K562 (cell line): ENCODE data around the gene LEMD1. TPM values are rescaled to one million over a fixed set of nuclear protein-coding genes. Genes with fewer than 3 reads are reported as not detected.
"Not testable (repeated sequence)": the region's sequence is repeated elsewhere in the genome, so short reads cannot be mapped to it uniquely, and the experiment has no call there.

Experiments used
- ATAC-seq: fragments of 200-7000 bp; cut with Tn5 transposase; 3 replicates; pipeline ENCODE4 v1.9.1; 2020; ENCODE audit warnings: moderate library complexity
- BruUV-seq: library from RNA; stranded (reverse); fragments of 400-500 nt; replicated peaks from 2 replicates; lab custom pipeline; 2021; lab: Mats Ljungman, UMichigan
- CTCF ChIA-PET: fragments of 300-600 bp; formaldehyde crosslinking; extraction: SDS; loops from one replicate; lab custom pipeline; 2021; ENCODE audit warnings: low intra/inter-chr PET ratio; lab: Yijun Ruan, JAX
- POLR2A ChIA-PET: fragments of 300-600, 350-650 bp; sonication (Branson Sonifier 250); formaldehyde crosslinking; extraction: SDS; loops from one replicate; lab custom pipeline; 2021; ENCODE audit warnings: antibody characterized with exemption, inconsistent platforms; lab: Yijun Ruan, JAX
- DNase-seq, 4 experiments: peaks; one replicate each; pipeline versions ENCODE4 v3.0.0 to v3.0.0-alpha.2; 2011 to 2018; ENCODE audit warnings: low spot score in 3 of 4, mixed read lengths in 3 of 4; ENCODE audit errors: extremely low read depth in 1 of 4
- FAIRE-seq: peaks from 2 replicates; lab custom pipeline; 2011; peaks lifted over from hg19 to GRCh38; lab: Jason Lieb, UNC
- H2AFZ ChIP-seq: 2 replicates; pipeline ENCODE4 v1.6.0; 2011; ENCODE audit warnings: low read depth, low read length, control low read depth, inconsistent platforms
- H3K27ac ChIP-seq: fragments of 200-600 bp; 3 replicates; pipeline ENCODE4 v1.8.0; 2011; ENCODE audit warnings: low read depth, mild to moderate bottlenecking, control low read depth, inconsistent platforms, low read length, moderate library complexity, mixed read lengths; ENCODE audit errors: extremely low read depth
- H3K27me3 ChIP-seq, 2 experiments: fragments of 300-600 bp in 1 of 2; 2 replicates in 1 of 2; 3 replicates in 1 of 2; pipeline versions ENCODE4 v1.6.0 to v1.8.0; 2011; ENCODE audit warnings: inconsistent platforms in 2 of 2, low read length in 2 of 2, mild to moderate bottlenecking in 1 of 2, mixed read lengths in 1 of 2, moderate library complexity in 1 of 2; ENCODE audit not compliant: control insufficient read depth in 2 of 2, insufficient read depth in 2 of 2
- H3K36me3 ChIP-seq: fragments of 300-600 bp; 3 replicates; pipeline ENCODE4 v1.8.0; 2011; ENCODE audit warnings: mild to moderate bottlenecking, low read length, inconsistent platforms; ENCODE audit not compliant: control insufficient read depth, insufficient read depth
- H3K4me1 ChIP-seq, 2 experiments: fragments of 200-600 bp in 1 of 2; replicated peaks in 1 of 2; 2 replicates in 1 of 2; 3 replicates in 1 of 2; pipeline versions ENCODE4 v1.5.1 to v1.8.0; 2011; ENCODE audit warnings: inconsistent platforms in 2 of 2, low read length in 2 of 2, mild to moderate bottlenecking in 1 of 2, mixed read lengths in 1 of 2, moderate library complexity in 1 of 2; ENCODE audit not compliant: control insufficient read depth in 2 of 2, insufficient read depth in 2 of 2
- H3K4me2 ChIP-seq: 2 replicates; pipeline ENCODE4 v1.6.1; 2011; ENCODE audit warnings: low read length, control low read depth, inconsistent platforms, mixed read lengths; ENCODE audit not compliant: insufficient read depth
- H3K4me3 ChIP-seq: fragments of 200-600 bp; sonication (generic), shearing (Covaris generic); 2 replicates; pipeline ENCODE4 v1.5.1; 2016; ENCODE audit warnings: control low read depth, inconsistent platforms
- H3K79me2 ChIP-seq: fragments of 200-600 bp; 3 replicates; pipeline ENCODE4 v1.8.0; 2011; ENCODE audit warnings: low read length, inconsistent platforms; ENCODE audit not compliant: control insufficient read depth, insufficient read depth
- H3K9ac ChIP-seq, 2 experiments: 2 replicates each; pipeline versions ENCODE4 v1.6.0 to v1.6.1; 2011; ENCODE audit warnings: low read depth in 2 of 2, low read length in 2 of 2, control low read depth in 1 of 2, inconsistent platforms in 1 of 2, mild to moderate bottlenecking in 1 of 2, mixed read lengths in 1 of 2; ENCODE audit not compliant: insufficient read depth in 1 of 2
- H3K9me1 ChIP-seq: one replicate; pipeline ENCODE4 v1.6.0; 2011; ENCODE audit warnings: inconsistent platforms, mild to moderate bottlenecking, low read length, moderate library complexity; ENCODE audit not compliant: control insufficient read depth, insufficient read depth
- H3K9me3 ChIP-seq: replicated peaks from 2 replicates; pipeline ENCODE4 v1.5.1; 2011; ENCODE audit warnings: low read depth, low read length, inconsistent platforms; ENCODE audit not compliant: control insufficient read depth, insufficient read depth
- H4K20me1 ChIP-seq: replicated peaks from 2 replicates; pipeline ENCODE4 v1.6.1; 2011; ENCODE audit warnings: low read length, inconsistent platforms, mixed read lengths; ENCODE audit not compliant: control insufficient read depth, insufficient read depth
- BCOR ChIP-seq: fragments of 450-650 bp; IDR thresholded peaks from 2 replicates; pipeline ENCODE4 v1.6.1; 2016
- CBX2 ChIP-seq: fragments of 200-600 bp; sonication (generic); IDR thresholded peaks from one replicate; pipeline ENCODE4 v1.6.1; 2012; ENCODE audit warnings: mild to moderate bottlenecking, low read length, inconsistent platforms; ENCODE audit not compliant: insufficient read depth, poor library complexity, severe bottlenecking
- PHF8 ChIP-seq: fragments of 200-600 bp; sonication (generic); IDR thresholded peaks from 2 replicates; pipeline ENCODE4 v1.6.1; 2012; ENCODE audit warnings: mixed run types, mild to moderate bottlenecking, inconsistent platforms, low read length, moderate library complexity, borderline replicate concordance
- RBM25 ChIP-seq: fragments of 200-400 bp; formaldehyde crosslinking; IDR thresholded peaks from 2 replicates; pipeline ENCODE4 v1.6.1; 2018; ENCODE audit warnings: low read length, low read depth, moderate library complexity; ENCODE audit not compliant: severe bottlenecking
- ZBTB9 ChIP-seq: fragments of 450-650 bp; formaldehyde crosslinking; IDR thresholded peaks from 2 replicates; pipeline ENCODE4 v1.4.0; 2020; ENCODE audit warnings: mild to moderate bottlenecking, moderate library complexity
- ZFP36 ChIP-seq: fragments of 150-350 bp; IDR thresholded peaks from 2 replicates; pipeline ENCODE4 v1.6.1; 2018; ENCODE audit warnings: low read length, low read depth; ENCODE audit not compliant: partially characterized antibody
- WGBS: fragments of 100-300 bp; shearing (Covaris generic); methylation state at CpG from one replicate; pipeline ENCODE4 v1.1.6; 2016; ENCODE audit warnings: low coverage, mixed read lengths; ENCODE audit not compliant: insufficient coverage; ENCODE audit errors: missing lambda C conversion rate; 5-methylcytosine and 5-hydroxymethylcytosine counted together
- in situ Hi-C: fragments of 300-500 bp; cut with MboI; formaldehyde crosslinking; loops from 4 replicates; pipeline ENCODE4 v1.15.0; 2018; ENCODE audit warnings: inconsistent platforms, mixed read lengths
- intact Hi-C: fragments of 100-400 bp; cut with micrococcal nuclease; formaldehyde crosslinking; loops from 2 replicates; pipeline ENCODE4 v1.14.2; 2022
- polyA plus RNA-seq, 8 experiments: library from polyadenylated mRNA; depleted of rRNA in 4 of 8; stranded (reverse) in 5 of 8; unstranded in 3 of 8; fragments of >200 nt; fragmentation: Nextera tagmentation in 2 of 8; fragmentation: Illumina TruSeq in 1 of 8; extraction: Ambion mirVana in 2 of 8; extraction: Trizol in 1 of 8; gene quantifications; 2 replicates each; pipeline versions ENCODE4 v1.2.1 to v1.2.3, GENCODE V29; 2011 to 2014; ENCODE audit warnings: inconsistent platforms in 1 of 8, missing spikeins in 1 of 8
- total RNA-seq, 7 experiments: library from RNA; depleted of rRNA in 6 of 7; stranded (reverse); fragments of >200 nt in 6 of 7; fragmentation: Illumina TruSeq in 2 of 7; extraction: Trizol in 2 of 7; gene quantifications; 2 replicates each; pipeline versions ENCODE4 v1.2.1 to v1.2.3, GENCODE V29; 2011 to 2021; ENCODE audit warnings: low replicate concordance in 1 of 7

Gene LEMD1
- total and polyA plus RNA-seq, 9 of the 15 experiments (the other 6 are each of a cell fraction or from before 2014, with no cell fraction given), result 0.11 to 2.4 (median 0.57) TPM; not detected in 1

DNA sequence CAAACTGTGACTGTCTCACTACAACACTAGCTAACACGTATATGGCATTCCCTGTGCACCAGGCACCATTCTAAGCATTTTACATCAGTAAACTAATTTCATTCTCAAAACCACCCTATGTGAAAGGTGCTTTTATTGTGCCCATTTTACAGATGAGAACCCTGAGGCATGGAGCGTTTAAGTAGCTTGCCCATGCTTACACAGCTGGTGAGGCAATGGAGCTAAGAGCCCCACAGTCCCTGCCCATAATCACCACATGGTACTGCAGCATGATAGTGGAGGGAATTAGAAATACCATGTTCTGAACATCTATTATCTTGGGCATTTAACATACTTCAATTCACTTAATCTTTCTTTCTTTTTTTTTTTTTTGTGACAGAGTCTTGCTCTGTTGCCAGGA, 34.0 kb downstream of the LEMD1 start:
- H3K9ac ChIP-seq, result no peak overlapping the region
- no TSS peak for BruUV-seq
- no peak for FAIRE-seq

DNA sequence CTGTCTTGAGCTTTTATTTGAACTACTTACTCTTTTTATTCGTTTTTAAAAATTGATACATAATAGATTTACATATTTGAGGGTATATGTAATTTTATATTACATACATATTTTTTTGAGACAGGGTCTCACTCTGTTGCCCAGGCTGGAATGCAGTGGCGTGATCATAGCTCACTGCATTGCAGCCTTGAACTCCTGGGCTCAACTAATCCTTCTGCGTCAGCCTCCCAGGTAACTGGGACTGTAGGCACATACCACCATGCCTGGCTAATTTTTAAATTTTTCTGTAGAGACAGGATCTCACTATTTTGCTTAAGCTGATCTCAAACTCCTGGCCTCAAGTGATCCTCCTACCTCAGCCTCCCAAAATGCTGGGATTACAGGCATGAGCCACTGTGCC, 38.9 kb downstream of the LEMD1 start:
- in situ Hi-C loops, BruUV-seq, ATAC-seq, DNase-seq, CTCF ChIA-PET, H3K79me2 ChIP-seq, H3K9me3 ChIP-seq, H3K4me2 ChIP-seq, H3K36me3 ChIP-seq, intact Hi-C loops, FAIRE-seq, H3K27ac ChIP-seq, H3K4me3 ChIP-seq, H3K4me1 ChIP-seq, H2AFZ ChIP-seq, H3K9me1 ChIP-seq, H4K20me1 ChIP-seq, H3K9ac ChIP-seq: not testable (repeated sequence)
- POLR2A ChIA-PET, result interaction anchor here (0.8 kb wide), 1 partner anchor 11 kb away, joined by 3 read pairs; no protein-coding TSS in a partner anchor
- H3K27me3 ChIP-seq, result peaks cover 46 to 64% of the 10 kb centered on the region in 2 experiments
- WGBS, result 2% methylated on average over 3 of the region's 3 CpGs

More for the DNA sequence above, 34.0 kb downstream of the LEMD1 start:
- Histone ChIP-seq H3K4me2 (no peak overlapping the region), H3K27me3 (peaks cover 37 to 51% of the 10 kb centered on the region in 2 experiments), H4K20me1 (no peaks in the 10 kb centered on the region), H2AFZ (no peak overlapping the region), H3K9me3 (no peaks in the 10 kb centered on the region), H3K79me2 (no peaks in the 10 kb centered on the region), H3K27ac (no peak overlapping the region), H3K9me1 (no peaks in the 10 kb centered on the region), H3K4me1 (no peaks in the 10 kb centered on the region), H3K4me3 (no peak overlapping the region), H3K36me3 (no peaks in the 10 kb centered on the region)
- 0% methylated on average over 2 of the region's 2 CpGs for WGBS
- POLR2A ChIA-PET, result interaction anchor here (1.1 kb wide), 1 partner anchor 9 kb away, joined by 5 read pairs; no protein-coding TSS in a partner anchor
- in situ Hi-C loops, result no loop called here
- no peak for TF ChIP-seq ZBTB9 (CRISPR knock-in tag)
- peak; percentile 77 for TF ChIP-seq CBX2
- peak; percentile 80 for TF ChIP-seq RBM25
- no peak for TF ChIP-seq PHF8
- TF ChIP-seq ZFP36, result no peak
- peak; percentile 66; the same call in 1 of the 2 replicates for TF ChIP-seq BCOR
- CTCF ChIA-PET, result no interaction called here
- intact Hi-C loops, result no loop called here
- DNase-seq (no peak), ATAC-seq (no peak)
